ENCODE data around the gene C2CD4A.

C2CD4A gene

GRCh38 chr15:62099094-62099601 lies 32.4 kb downstream of the C2CD4A start:
- in situ Hi-C loops (cut with HindIII; ENCODE audit: low sequenced_read_pairs) = no loop called here

GRCh38 chr15:62103431-62103830 lies 36.7 kb downstream of the C2CD4A start:
- in situ Hi-C loops (cut with HindIII; ENCODE audit: low sequenced_read_pairs) = no loop called here

- in situ Hi-C loops (cut with HindIII; ENCODE audit: low sequenced_read_pairs) = no loop called here
These were observed 37.6 kb downstream of the C2CD4A start for GRCh38 chr15:62104401-62104800.

GRCh38 chr15:62104846-62105245 lies 38.1 kb downstream of the C2CD4A start:
- in situ Hi-C loops (cut with HindIII; ENCODE audit: low sequenced_read_pairs) = no loop called here

GRCh38 chr15:62105266-62105665 lies 38.5 kb downstream of the C2CD4A start:
- in situ Hi-C loops (cut with HindIII; ENCODE audit: low sequenced_read_pairs) = no loop called here

- in situ Hi-C loops (cut with HindIII; ENCODE audit: low sequenced_read_pairs) = no loop called here
These were observed 39.3 kb downstream of the C2CD4A start for GRCh38 chr15:62106096-62106495.

- in situ Hi-C loops (cut with HindIII; ENCODE audit: low sequenced_read_pairs) = no loop called here
These were observed 40.9 kb downstream of the C2CD4A start for GRCh38 chr15:62107571-62108121.

- in situ Hi-C loops (cut with HindIII; ENCODE audit: low sequenced_read_pairs) = no loop called here
These were observed 41.6 kb downstream of the C2CD4A start for GRCh38 chr15:62108411-62108810.

GRCh38 chr15:62109437-62109836 lies 42.7 kb downstream of the C2CD4A start:
- in situ Hi-C loops (cut with HindIII; ENCODE audit: low sequenced_read_pairs) = no loop called here

GRCh38 chr15:62109982-62110851 lies 43.4 kb downstream of the C2CD4A start:
- in situ Hi-C loops (cut with HindIII; ENCODE audit: low sequenced_read_pairs) = no loop called here

- in situ Hi-C loops (cut with HindIII; ENCODE audit: low sequenced_read_pairs) = no loop called here
These were observed 45.3 kb downstream of the C2CD4A start for GRCh38 chr15:62112081-62112480.

- in situ Hi-C loops (cut with HindIII; ENCODE audit: low sequenced_read_pairs) = no loop called here
These were observed 46.1 kb downstream of the C2CD4A start for GRCh38 chr15:62112616-62113593.

- in situ Hi-C loops (cut with HindIII; ENCODE audit: low sequenced_read_pairs) = no loop called here
These were observed 49.1 kb downstream of the C2CD4A start for GRCh38 chr15:62115847-62116246.

- in situ Hi-C loops (cut with HindIII; ENCODE audit: low sequenced_read_pairs) = no loop called here
These were observed 51.9 kb downstream of the C2CD4A start for GRCh38 chr15:62118520-62119226.

- in situ Hi-C loops (cut with HindIII; ENCODE audit: low sequenced_read_pairs) = no loop called here
These were observed 52.6 kb downstream of the C2CD4A start for GRCh38 chr15:62119227-62119864.

- in situ Hi-C loops (cut with HindIII; ENCODE audit: low sequenced_read_pairs) = no loop called here
These were observed 53.1 kb downstream of the C2CD4A start for GRCh38 chr15:62119874-62120273.
